Measurements from ENCODE around the gene RBM38.

- TF ChIP-seq CTCF (IDR thresholded peaks at IDR 0.05) (no peak), POLR2A (IDR thresholded peaks at IDR 0.05) (no peak)
Observed at GRCh38 chr20:57412347-57413029, 21.3 kb downstream of the RBM38 start.

Measured in adrenal gland (tissue), 5 donors.